ENCODE results near the gene FAM89B.

DNA sequence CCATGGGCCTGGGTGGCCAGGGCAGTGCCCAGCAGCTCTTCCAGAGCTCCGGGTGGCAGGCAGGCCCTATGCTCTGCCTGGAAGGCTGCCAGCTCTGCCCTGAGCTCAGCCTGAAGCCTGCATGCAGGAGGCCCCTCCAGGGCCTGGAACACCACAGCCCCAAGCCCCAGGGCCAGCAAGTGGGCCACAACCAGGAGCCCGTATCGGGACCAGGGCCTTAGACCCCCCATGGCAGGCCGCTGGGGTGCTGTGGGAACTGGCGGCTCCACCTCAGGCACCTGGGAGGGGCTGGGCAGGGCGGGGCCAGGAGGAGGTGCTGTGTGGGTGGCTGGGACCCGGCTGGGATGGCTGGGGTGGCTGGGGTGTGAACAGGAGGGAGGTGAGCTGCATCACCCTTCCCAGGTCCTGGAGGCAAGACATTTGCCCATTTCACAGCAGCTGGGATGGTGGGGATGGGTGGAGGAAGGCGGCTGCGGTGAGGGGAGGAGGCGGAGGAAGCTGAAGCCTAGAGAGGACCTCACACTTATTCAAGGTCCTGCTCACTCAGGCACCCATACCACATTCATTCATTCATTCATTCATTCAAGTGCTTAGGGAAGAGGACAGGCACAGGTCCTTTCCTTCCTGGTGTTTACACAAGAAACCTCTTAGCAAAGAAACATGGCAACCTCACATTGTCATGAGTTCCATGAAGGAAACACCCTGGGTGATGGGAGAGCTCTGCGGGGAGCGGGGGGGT is 23.4 kb downstream of the FAM89B start, which contains the start of gene KCNK7:
- TF ChIP-seq CTCF (IDR thresholded peaks at IDR 0.05; ENCODE audit: borderline replicate concordance, extremely low read depth, low read length, poor library complexity, severe bottlenecking) = no peak
- no peak for TF ChIP-seq EZH2 (IDR thresholded peaks at IDR 0.05; ENCODE audit: borderline replicate concordance, low read depth, low read length, severe bottlenecking)

All from DND-41 (cell line).